Thoracic aorta (tissue), 2 donors: Measurements from ENCODE around the gene CA9. TPM values are rescaled to one million over a fixed set of nuclear protein-coding genes. Genes with fewer than 3 reads are reported as not detected.
"Not testable (repeated sequence)": the region's sequence is repeated elsewhere in the genome, so short reads cannot be mapped to it uniquely, and the experiment has no call there.

Experiments used
- ATAC-seq: fragments of 150-250 bp; one replicate; pipeline ENCODE4 v1.8.0; 2017; ENCODE audit warnings: low read depth; ENCODE audit not compliant: insufficient number of reproducible peaks, low FRiP score
- DNase-seq: peaks from one replicate; pipeline ENCODE4 v3.0.0-alpha.2; 2020; ENCODE audit warnings: low spot score
- H3K27ac ChIP-seq, 2 donors: fragments of 200-600 bp; sonication (generic); 1 replicate in 1 of 2; 2 replicates in 1 of 2; pipeline ENCODE4 v1.5.1; 2016; ENCODE audit warnings: mild to moderate bottlenecking in 2 of 2, moderate library complexity in 2 of 2
- H3K27me3 ChIP-seq: fragments of 200-600 bp; sonication (generic); replicated peaks from 2 replicates; pipeline ENCODE4 v1.6.0; 2016; ENCODE audit warnings: mild to moderate bottlenecking; ENCODE audit not compliant: insufficient read depth
- H3K36me3 ChIP-seq: fragments of 200-600 bp; sonication (generic); one replicate; pipeline ENCODE4 v1.5.1; 2016
- H3K4me1 ChIP-seq, 2 donors: fragments of 200-600 bp; sonication (generic); 1 replicate in 1 of 2; 2 replicates in 1 of 2; pipeline versions ENCODE4 v1.5.1 to v1.6.0; 2016; ENCODE audit warnings: low read depth in 2 of 2, mild to moderate bottlenecking in 1 of 2; ENCODE audit not compliant: control insufficient read depth in 1 of 2
- H3K4me3 ChIP-seq: fragments of 200-600 bp; sonication (generic); 2 replicates; pipeline ENCODE4 v1.5.1; 2016; ENCODE audit warnings: mild to moderate bottlenecking
- H3K9me3 ChIP-seq: fragments of 200-600 bp; sonication (generic); 2 replicates; pipeline ENCODE4 v1.5.1; 2016
- total RNA-seq, 2 donors: library from RNA; depleted of rRNA; stranded (reverse); fragments of >200 nt; gene quantifications; one replicate each; pipeline versions ENCODE4 v1.1.0 to v1.2.3, GENCODE V29; 2016
- TF ChIP-seq, protein P1 (sequence below): fragments of 200-600 bp; sonication (generic); IDR thresholded peaks from one replicate; pipeline ENCODE4 v1.5.1; 2019; ENCODE audit warnings: antibody characterized with exemption

CA9 gene
- total RNA-seq, 2 donors from 2014 or later, result 10.7 TPM; not detected in 1

DNA sequence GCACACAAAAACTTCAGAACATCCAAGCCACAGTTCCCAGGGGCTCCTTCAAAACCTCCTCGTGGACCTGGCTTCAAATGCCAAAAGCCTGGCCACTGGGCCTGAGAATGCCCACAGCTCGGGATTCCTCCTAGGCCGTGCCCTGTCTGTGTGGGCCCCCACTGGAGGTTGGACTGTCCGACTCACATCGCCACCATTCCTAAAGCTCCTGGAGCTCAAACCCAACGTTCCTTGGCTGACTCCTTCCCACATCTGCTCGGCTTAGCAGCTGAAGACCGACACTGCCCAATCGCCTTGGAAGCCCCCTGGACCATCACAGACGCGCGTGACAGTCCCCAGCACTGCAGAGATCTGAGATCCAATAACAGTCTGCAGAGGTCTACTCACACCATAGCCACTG lies 30.7 kb upstream of the CA9 start:
- ATAC-seq, result no peak
- Histone ChIP-seq H3K27ac (no peak overlapping the region), H3K9me3 (no peaks in the 10 kb centered on the region), H3K36me3 (no peaks in the 10 kb centered on the region), H3K27me3 (no peaks in the 10 kb centered on the region), H3K4me1 (peaks cover 4 to 23% of the 10 kb centered on the region in 2 donors), H3K4me3 (no peak overlapping the region)
- TF ChIP-seq, protein P1, sequence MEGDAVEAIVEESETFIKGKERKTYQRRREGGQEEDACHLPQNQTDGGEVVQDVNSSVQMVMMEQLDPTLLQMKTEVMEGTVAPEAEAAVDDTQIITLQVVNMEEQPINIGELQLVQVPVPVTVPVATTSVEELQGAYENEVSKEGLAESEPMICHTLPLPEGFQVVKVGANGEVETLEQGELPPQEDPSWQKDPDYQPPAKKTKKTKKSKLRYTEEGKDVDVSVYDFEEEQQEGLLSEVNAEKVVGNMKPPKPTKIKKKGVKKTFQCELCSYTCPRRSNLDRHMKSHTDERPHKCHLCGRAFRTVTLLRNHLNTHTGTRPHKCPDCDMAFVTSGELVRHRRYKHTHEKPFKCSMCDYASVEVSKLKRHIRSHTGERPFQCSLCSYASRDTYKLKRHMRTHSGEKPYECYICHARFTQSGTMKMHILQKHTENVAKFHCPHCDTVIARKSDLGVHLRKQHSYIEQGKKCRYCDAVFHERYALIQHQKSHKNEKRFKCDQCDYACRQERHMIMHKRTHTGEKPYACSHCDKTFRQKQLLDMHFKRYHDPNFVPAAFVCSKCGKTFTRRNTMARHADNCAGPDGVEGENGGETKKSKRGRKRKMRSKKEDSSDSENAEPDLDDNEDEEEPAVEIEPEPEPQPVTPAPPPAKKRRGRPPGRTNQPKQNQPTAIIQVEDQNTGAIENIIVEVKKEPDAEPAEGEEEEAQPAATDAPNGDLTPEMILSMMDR, result no peak
- DNase-seq, result no peak

DNA sequence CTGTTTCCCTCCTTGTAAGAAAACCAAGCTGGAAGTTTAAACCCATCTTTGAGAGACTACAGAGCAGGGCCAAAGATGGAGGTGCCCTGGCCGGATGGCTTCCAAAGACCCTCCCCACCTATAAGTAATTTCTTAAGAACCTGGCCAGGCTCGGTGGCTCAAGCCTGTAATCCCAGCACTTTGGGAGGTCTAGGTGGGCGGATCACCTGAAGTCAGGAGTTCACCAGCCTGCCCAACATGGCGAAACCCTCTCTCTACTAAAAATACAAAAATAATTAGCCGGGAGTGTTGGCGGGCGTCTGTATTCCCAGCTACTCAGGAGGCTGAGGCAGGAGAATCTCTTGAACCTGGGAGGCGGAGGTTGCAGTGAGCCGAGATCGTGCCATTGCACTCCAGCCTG lies 28.0 kb upstream of the CA9 start:
- not testable (repeated sequence) for ATAC-seq, DNase-seq, H3K27me3 ChIP-seq, H3K36me3 ChIP-seq, H3K9me3 ChIP-seq
- H3K27ac ChIP-seq, result peak overlapping the region; percentile 91 to 96
- H3K4me1 ChIP-seq, result peaks cover 19 to 50% of the 10 kb centered on the region in 2 donors
- H3K4me3 ChIP-seq, result peak overlapping the region; percentile 86

DNA sequence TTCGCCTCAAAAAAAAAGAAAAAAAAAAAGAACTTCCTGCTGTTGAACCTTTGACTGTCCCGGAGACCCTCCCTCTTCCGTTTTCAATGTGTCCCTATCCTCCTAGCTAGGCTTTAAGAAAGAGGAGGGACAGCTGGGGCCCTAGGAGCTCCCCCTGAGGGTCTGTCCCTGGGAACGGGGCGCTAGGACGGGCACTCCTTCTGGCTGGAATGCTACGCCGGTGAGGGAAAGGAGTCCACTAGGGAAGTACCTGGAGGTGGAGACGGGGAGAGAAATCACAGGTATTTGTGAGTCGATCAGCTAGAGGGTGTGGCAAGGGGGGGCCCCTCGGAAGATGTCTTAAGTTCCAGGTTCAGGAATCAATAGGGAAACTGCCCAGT lies 27.6 kb upstream of the CA9 start:
- H3K27ac ChIP-seq, result peak overlapping the region; percentile 91 to 96
- no peak for DNase-seq
- no peaks in the 10 kb centered on the region for H3K27me3 ChIP-seq

DNA sequence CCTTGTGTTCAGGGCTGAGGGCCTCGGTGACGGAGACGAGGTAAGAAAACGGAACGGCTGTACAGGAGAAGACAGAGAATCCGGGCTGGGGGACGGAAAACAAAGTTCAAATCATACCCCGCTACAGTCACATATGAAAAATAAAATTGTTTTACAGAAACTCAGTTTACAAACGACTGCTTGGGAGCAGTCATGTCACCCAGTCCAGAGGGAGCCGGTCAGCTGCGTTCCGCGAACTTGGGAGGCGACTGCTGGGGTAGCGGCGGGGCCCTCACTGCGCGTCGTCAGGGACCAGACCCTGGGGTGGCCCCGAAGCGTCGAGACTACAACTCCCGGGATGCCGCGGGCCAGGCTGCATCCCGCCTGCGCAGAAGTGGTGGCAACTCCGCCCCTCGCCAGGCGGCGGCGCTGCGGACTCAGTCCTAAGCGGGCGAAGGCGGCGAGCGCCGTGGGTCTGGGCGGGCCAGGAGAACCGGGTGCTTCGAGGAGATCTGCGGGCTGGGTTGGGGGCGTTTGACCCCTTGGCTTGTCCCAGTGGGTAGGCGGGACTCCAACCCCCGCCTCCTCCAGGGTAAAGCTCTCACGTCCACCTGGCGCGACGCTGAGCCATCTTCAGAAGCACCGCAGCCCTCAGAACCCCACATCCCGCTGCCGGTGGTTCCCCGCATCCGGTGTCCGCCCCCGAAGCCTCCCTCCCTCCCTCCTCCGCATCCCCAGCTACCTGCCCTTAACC lies 27.0 kb upstream of the CA9 start:
- DNase-seq, result peak; percentile 73
- TF ChIP-seq, protein P1, result peak; percentile 94
- peaks cover 21 to 58% of the 10 kb centered on the region in 2 donors for H3K4me1 ChIP-seq
- H3K27me3 ChIP-seq, result no peaks in the 10 kb centered on the region
- H3K36me3 ChIP-seq, result no peaks in the 10 kb centered on the region
- peak; percentile 80 for ATAC-seq
- H3K4me3 ChIP-seq, result peak overlapping the region; percentile 86
- H3K9me3 ChIP-seq, result no peaks in the 10 kb centered on the region
- peak overlapping the region; percentile 91 to 96 for H3K27ac ChIP-seq

More for the DNA sequence above, 27.6 kb upstream of the CA9 start:
- Histone ChIP-seq H3K4me3 (peak overlapping the region; percentile 86), H3K9me3 (no peaks in the 10 kb centered on the region), H3K4me1 (peaks cover 21 to 54% of the 10 kb centered on the region in 2 donors), H3K36me3 (no peaks in the 10 kb centered on the region)
- TF ChIP-seq, protein P1, result no peak
- no peak for ATAC-seq

DNA sequence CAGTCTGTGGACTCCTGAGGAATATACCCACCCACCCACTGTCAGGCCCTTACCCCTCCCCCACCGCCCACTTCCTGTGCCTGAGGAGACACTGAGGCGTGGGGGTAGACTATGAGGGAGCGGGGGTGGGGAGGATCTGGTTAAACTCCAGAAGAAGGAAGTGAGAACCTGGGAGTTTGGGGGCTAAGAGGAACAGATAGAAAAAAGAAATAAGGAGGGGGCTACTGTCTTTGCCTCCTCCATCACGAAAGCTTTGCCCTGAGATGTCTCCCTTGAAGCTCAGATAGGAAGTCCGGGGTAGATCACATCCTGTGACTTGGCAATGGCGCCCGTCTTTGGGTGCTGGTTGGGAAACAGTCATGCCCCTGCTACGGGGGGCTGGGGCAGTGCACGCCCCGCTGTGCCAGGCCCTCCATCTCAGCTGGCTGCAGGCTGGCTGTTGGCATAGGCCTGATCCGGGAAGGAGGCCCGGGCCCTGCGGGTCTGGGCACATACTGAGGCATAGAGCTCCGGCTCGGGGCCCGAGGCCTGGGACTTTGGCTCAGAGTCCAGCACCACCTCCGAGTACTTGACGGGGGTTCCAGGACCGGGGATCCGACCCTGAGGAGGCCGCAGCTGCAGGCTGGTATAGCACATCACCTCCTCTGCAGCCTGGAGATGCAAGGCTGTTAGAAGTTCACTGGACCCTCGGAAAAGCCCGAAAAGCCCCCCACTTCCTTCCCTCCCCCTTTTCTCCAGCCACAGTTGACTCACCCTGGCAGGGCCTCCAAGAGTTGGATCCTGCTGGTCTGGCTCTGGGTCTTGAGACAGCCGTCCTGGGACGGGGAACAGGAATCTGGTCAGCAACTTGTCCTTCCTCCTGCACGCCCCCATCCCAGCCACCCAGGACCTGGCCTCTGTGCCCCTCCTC lies 24.0 kb upstream of the CA9 start:
- peak overlapping the region; percentile 89 to 96 for H3K27ac ChIP-seq
- H3K27me3 ChIP-seq, result no peaks in the 10 kb centered on the region
- no peak for ATAC-seq
- TF ChIP-seq, protein P1, result no peak
- H3K4me3 ChIP-seq, result peak overlapping the region; percentile 56
- peaks cover 24 to 68% of the 10 kb centered on the region in 2 donors for H3K4me1 ChIP-seq
- DNase-seq, result peak; percentile 46
- H3K36me3 ChIP-seq, result no peaks in the 10 kb centered on the region
- H3K9me3 ChIP-seq, result no peaks in the 10 kb centered on the region
